SK-N-SH (cell line): ENCODE results near the gene STK35.

Experiments
- CTCF ChIP-seq: fragments of 200-600 bp; sonication (generic); IDR thresholded peaks from 2 replicates; pipeline ENCODE4 v1.6.1; 2017; ENCODE audit warnings: antibody characterized with exemption, mild to moderate bottlenecking, moderate library complexity
- NFIC ChIP-seq: IDR thresholded peaks from 2 replicates; pipeline ENCODE4 v1.4.0; 2012; ENCODE audit warnings: borderline replicate concordance
- POLR2AphosphoS5 ChIP-seq: IDR thresholded peaks from 2 replicates; pipeline ENCODE4 v1.6.1; 2012; ENCODE audit warnings: low read depth, low read length
- RAD21 ChIP-seq: IDR thresholded peaks from 2 replicates; pipeline ENCODE4 v1.6.1; 2012; ENCODE audit warnings: mild to moderate bottlenecking, low read length
- TCF12 ChIP-seq: IDR thresholded peaks from 2 replicates; pipeline ENCODE4 v1.4.0; 2012
- TF ChIP-seq, protein P1 (sequence below): IDR thresholded peaks from 2 replicates; pipeline ENCODE4 v1.4.0; 2012; ENCODE audit warnings: low read depth, borderline replicate concordance
- TF ChIP-seq, protein P2 (sequence below): IDR thresholded peaks from 2 replicates; pipeline ENCODE4 v1.4.0; 2012; ENCODE audit warnings: low read depth

DNA sequence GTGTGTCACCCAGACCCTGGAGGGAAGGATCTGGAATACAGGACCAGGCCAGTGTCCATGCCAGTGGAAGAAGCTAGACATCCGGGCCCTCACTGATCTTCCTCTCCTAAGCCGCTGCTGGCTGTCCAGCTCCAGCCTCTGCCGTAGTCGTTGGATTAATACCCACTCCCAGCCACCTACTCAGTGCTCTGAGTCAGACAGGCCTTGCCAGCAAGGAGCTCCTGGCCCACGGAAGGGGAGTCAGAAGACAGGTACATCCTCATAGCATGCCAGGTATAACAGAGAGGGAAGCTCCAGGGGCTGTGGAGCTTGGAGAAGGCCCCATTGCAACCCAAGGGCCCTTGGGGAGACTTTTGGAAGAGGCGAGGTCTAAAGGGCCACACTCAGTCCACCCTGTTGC, 49.0 kb downstream of the STK35 start:
- TF ChIP-seq POLR2AphosphoS5 (no peak), CTCF (no peak), TCF12 (no peak), NFIC (no peak), RAD21 (no peak)
- TF ChIP-seq, protein P1, sequence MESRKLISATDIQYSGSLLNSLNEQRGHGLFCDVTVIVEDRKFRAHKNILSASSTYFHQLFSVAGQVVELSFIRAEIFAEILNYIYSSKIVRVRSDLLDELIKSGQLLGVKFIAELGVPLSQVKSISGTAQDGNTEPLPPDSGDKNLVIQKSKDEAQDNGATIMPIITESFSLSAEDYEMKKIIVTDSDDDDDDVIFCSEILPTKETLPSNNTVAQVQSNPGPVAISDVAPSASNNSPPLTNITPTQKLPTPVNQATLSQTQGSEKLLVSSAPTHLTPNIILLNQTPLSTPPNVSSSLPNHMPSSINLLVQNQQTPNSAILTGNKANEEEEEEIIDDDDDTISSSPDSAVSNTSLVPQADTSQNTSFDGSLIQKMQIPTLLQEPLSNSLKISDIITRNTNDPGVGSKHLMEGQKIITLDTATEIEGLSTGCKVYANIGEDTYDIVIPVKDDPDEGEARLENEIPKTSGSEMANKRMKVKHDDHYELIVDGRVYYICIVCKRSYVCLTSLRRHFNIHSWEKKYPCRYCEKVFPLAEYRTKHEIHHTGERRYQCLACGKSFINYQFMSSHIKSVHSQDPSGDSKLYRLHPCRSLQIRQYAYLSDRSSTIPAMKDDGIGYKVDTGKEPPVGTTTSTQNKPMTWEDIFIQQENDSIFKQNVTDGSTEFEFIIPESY: no peak
- TF ChIP-seq, protein P2, sequence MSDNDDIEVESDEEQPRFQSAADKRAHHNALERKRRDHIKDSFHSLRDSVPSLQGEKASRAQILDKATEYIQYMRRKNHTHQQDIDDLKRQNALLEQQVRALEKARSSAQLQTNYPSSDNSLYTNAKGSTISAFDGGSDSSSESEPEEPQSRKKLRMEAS: no peak
